Brain pericyte (primary cell): ENCODE results near the gene MPP1.

Experiments
- DNase-seq: peaks from one replicate; pipeline ENCODE4 v3.0.0-alpha.2; 2012; ENCODE audit warnings: low read depth, low spot score

Gene MPP1

GRCh38 chrX:154732421-154733065 lies 72.7 kb downstream of the MPP1 start:
- DNase-seq: no peak

GRCh38 chrX:154731881-154732280 lies 73.4 kb downstream of the MPP1 start:
- no peak for DNase-seq

- no peak for DNase-seq
Measured at GRCh38 chrX:154731184-154731583, 74.1 kb downstream of the MPP1 start.

- DNase-seq: no peak
Measured at GRCh38 chrX:154730253-154730891, 74.9 kb downstream of the MPP1 start.

GRCh38 chrX:154729439-154729838 lies 75.8 kb downstream of the MPP1 start:
- DNase-seq: no peak
